DOHH2 (cell line): ENCODE measurements around the gene CHPF2.

Experiments
- CTCF ChIP-seq: fragments of 200-600 bp; sonication (generic); IDR thresholded peaks from one replicate; pipeline ENCODE4 v1.5.1; 2014; ENCODE audit warnings: antibody characterized with exemption, mild to moderate bottlenecking, low read depth, low read length; ENCODE audit not compliant: poor library complexity, severe bottlenecking
- EZH2phosphoT487 ChIP-seq: fragments of 200-600 bp; sonication (generic); IDR thresholded peaks from 2 replicates; pipeline ENCODE4 v1.6.1; 2017; ENCODE audit warnings: borderline replicate concordance, mild to moderate bottlenecking, antibody characterized with exemption, low read length, moderate library complexity, mixed read lengths

- TF ChIP-seq CTCF (no peak), EZH2phosphoT487 (no peak)
These were observed 826 bp downstream of the CHPF2 start for GRCh38 chr7:151232917-151233701.
